Renal cortical epithelial cell (primary cell): ENCODE results near the gene TMEM234. TPM values are rescaled to one million over a fixed set of nuclear protein-coding genes. Genes with fewer than 3 reads are reported as not detected.

Source experiments
- DNase-seq: peaks from one replicate; pipeline ENCODE4 v3.0.0-alpha.2; 2011; ENCODE audit warnings: low read depth
- total RNA-seq: library from RNA; depleted of rRNA; stranded (reverse); fragments of >200 nt; gene quantifications from 2 replicates; pipeline ENCODE4 v1.2.3, GENCODE V29; 2014

TMEM234 gene
- total RNA-seq, 1 donor from 2014 or later, result 19.8 TPM

DNA sequence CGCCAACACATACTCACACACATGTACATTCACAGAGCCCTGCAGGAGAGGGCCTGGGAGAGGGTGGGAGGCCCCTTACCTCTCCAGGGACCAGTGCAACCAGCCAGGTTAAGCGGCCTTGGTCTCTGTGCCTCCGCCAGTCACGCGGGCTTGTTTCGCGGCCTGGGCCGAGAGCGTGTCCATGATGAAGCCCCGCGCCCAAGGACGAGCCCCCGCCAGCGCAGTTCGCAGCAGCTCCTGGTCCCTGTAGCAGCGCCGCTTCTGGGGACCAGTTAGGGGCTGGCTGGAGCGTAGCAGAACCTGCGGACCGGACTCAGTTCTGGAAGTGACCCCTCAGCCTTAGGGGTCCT lies 17.6 kb upstream of the TMEM234 start:
- DNase-seq, result no peak

DNA sequence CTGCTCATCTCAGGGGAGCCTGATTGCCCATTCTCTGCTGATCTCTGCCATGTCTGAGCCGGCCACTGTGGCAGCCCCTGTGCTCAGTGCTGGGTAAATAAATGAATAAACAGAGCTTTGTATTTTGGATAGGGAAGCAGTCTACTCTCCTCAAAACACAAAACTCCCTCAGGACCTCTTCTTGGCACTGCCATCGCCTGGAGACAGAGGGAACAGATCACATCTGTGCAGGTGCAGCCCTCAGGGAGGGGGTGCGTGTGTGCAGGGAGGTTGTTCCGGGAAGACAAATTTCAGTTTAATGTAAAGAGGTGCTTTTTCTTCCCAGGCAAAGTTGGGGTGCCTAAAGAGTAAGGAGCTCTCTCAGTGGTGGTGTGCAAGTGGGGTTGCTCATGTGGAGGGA lies 17.2 kb upstream of the TMEM234 start:
- DNase-seq, result no peak

DNA sequence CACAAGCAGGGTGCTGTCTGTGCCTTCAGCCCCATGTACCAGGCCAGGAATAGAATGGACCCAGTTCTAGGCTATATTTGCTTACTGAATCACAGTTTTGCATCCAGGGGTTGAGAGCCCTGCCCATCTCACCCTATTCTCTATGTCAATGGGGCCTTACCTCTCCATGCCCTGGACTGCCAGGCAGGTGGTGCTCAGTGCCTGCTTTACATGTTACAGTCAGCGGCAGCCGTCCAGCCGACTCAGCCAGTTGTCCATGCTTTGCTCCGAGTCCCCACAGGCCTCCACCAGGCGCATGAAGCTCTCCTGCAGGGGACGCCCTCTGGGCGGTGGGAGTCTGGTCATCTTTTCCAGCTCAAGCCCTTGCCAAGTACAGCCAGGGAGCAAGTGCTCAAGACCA lies 12.6 kb upstream of the TMEM234 start:
- no peak for DNase-seq

DNA sequence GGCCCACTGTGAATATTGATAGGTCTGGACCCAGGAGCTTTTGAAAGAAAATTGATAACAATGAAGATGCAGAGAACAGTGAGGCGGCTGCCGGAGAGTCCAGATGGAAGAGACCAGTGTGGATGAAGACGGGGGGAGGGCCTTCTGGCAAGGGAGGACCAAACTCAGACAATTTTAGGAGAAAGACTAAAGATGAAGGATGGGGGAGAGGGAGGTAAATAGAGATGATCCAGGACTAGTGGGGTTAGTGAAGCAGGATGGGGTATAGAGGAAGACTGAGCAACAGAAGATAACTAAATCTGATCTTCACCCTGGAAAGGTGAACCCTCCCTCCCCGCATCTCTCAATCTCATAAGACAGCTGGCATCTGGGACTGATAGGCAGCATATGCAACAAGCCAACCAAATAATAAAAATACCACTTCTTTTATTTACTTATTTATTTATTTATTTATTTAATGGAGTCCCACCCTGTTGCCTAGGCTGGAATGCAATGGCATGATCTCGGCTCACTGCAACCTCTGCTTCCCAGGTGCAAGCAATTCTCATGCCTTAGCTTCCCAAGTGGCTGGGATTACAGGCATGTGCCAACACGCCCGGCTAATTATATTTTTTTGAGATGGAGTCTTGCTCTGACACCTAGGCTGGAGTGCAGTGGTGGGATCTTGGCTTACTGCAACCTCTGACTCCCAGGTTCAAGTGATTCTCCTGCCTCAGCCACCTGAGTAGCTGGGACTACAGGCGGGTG lies 10.6 kb upstream of the TMEM234 start:
- DNase-seq, result no peak

DNA sequence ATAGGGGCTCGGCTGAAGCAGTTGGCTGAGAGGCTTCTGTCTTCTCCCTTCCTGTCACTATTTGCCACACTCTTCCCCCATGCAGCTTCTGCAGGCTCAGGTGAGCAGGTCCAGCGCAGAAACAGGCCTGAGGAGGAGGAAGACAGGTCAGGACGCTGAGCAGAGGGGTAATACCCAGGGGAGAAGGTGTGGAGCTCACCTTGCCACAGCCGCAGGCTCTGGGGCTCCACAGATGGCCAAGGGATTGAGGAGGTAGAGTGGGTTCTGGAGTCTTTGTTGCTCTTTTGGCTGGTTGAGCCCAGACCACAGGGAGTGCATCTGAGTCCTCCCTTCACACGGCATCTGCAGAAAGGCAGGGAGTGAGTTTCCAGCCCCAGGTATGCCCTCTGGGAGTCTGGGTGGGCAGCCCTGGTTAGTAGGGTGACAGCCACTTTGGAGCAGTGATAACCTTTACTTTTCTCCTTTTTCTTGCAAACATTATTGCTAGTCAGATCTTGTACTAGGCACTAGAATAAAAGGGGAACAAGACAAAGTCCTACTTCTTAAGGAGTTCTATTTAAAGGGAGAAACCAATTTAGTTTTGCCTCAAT lies 9.8 kb upstream of the TMEM234 start:
- no peak for DNase-seq

DNA sequence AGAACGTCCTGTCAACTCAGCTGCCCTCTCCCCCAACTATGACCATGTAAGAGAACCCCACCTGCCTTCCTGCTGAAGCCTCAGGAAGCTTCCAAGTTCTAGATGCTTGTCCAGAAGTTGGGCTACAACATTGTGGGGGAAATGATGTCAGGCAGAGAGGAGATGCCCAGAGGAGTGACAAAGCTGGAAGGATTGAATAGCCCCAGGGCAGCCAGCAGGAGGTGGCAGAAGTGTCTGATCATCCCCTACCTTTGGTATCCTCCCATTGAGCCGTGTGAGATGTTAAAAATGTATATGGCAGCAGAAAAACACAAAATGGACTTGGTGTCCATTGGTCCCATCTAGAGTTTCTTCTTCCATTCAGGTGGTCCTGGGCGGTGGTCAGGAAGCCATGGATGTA lies 6.6 kb upstream of the TMEM234 start:
- DNase-seq, result no peak

DNA sequence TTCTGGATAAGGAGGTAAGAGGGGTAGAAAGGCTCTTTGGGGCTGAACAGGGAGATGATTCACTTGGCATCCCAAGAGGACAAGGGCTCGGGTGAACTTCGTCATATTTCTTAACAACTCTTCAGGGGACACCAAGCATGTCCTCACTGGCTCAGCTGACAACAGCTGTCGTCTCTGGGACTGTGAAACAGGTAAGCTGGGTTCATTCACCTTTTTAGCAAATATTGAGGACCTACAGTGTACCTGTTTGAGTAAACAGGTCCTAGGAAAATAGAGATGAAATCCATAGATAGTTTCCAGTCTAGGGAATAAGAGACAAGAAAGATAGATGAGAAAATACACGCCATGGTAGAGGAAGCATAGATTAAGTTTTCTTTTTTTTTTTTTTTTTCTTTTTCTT lies 2.1 kb upstream of the TMEM234 start:
- no peak for DNase-seq

DNA sequence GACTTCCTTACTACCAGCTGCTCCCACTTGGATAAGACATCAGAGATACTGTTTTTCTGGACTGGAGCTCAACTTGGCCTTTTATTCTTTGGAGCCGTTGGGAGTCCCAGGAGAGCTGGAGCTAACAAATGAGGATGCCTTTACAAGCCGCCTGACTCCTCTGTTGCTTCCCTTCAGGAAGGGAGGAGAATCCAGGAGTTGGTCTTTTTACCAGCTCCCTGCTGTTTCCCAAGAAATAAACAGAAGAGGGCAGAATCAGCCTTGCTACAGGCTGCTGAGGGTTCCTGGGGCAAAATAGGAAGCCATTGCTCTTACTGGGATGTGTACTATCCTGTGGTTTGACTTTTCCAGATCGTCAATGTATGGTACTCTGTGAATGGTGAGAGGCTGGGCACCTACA lies 1.5 kb upstream of the TMEM234 start:
- no peak for DNase-seq

DNA sequence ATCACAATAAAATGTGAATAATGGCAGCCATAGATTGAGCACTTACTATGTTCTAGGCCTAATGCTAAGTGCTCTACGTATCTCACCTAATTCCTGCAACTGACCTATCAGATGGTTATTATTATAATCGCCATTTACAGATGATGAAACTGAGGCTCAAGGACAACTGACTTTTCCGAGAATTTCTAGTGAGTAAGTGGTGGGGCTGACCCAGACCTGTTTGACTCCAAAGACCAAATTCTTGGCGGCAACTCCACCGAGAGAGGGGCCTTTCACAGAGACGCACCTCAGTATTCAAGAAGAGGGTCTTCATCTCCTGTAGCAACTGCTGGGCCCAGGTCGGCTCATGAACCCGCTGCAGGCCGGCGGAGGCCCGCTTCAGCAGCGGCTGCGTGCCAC lies 573 bp downstream of the TMEM234 start:
- DNase-seq, result no peak

DNA sequence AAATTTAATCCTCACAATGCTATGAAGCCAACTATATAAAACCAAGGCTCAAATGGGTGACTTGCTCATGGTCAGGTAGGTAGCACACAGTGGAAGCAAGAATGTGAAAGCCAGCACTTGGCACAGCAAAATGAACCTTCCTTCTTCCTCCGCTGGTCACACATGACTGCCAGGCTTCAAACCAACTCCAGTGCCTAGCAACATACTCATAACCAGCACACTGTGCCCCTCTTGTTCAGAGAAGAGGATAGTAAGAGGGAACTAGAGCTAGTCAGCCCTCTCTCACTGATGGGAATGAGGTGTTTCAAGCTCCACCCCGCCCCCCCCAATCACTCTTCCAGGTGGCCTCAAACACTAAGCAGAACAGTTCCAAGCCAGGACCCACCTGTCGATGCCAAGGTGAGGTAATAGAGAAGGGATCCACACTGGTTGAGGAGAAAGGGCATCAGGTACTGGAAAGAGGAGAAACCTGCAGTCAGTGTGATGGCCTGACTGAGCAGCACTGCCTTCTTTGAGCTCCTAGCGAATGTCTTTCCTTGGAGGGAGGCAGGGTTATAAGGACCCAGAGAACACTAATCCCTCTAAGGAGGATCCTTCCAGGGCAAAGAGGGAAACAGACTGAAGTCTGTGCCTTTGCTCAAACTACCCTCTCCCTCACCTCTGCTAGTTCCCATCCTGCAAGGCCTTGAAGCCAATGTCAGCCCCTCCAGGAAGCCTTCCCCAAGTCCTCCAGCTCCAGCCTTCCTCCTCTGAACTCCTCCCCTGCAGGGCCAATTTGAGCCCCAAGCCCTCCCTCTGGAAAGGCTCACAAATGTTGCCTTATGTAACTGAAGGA lies 1.2 kb downstream of the TMEM234 start:
- peak; percentile 88 for DNase-seq

DNA sequence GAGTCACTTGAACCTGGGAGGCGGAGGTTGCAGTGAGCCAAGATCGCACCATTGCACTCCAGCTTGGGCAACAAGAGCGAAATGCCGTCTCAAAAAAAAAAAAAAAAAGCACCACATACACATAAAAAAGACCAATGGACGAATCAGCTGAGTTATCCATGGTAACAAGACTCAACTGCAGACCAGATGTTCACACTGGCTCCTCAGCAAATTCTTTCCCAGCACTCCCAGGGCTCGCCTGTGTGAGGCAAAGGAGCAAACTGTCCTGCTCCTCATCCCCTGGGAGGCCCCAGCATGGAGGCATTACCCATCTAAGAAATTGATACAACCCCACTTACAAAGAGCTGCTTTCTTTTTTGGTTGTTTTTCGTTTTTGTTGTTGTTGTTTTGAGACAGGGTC lies 3.1 kb downstream of the TMEM234 start:
- no peak for DNase-seq

DNA sequence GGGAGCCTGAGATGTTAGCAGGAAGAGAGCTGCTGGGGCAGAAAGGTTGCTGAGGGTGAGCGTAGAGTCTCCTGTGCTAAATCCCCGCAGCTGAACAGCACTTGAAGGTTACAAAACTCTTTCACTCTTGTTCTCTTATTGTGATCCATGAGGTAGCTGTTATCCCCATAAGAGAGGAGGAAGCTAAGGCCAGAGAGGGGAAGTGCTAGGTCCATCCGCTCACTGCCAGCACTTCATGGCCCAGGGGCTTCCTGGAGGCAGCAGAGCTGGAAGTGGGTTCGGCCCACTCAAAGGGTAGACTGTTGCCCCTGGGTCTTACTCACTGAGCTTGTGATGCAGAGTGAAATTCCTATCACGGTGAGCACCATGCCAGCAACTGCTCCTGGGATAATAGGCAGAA lies 5.6 kb downstream of the TMEM234 start:
- no peak for DNase-seq

DNA sequence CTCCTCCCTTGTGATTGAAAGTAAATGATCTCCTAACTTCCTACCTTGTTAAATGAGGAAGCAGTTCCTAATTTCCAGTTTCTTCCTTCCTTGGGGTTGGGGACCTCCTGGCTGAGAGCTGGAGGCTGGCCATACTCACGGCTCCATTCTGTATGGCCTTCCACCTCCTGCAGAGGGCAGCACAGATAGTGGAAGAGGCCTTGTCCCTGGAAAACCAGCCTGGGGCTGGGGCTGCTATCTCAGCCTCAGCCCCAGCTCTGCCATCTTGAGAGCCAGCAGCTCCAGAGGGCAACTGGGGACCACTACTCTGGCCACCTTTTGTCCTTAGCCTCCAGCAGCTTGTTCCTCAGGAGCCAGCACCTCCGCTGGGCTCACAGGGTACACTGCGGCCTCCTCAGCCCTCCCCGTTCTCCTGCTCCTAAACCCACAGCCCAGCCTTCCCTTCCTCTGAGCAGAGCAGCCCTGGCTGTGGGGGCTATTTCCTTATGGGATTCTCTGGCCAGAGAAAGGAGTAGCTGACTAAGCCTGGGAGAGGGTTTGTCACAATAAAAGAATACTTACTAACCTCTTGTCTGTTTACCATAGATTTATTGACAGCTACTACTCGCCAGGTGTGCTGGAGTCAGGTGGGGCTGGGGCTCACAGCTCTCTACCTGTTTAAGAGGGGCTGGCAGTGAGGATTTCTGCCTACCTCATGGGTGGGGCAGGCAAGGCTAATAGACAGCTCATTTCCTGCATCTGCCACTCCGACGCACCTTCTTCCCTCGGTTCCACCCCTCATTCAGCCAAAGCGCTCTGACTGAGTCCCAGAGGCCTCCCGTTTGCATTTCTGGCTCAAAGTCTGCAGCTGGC lies 6.3 kb downstream of the TMEM234 start:
- peak; percentile 46 for DNase-seq

DNA sequence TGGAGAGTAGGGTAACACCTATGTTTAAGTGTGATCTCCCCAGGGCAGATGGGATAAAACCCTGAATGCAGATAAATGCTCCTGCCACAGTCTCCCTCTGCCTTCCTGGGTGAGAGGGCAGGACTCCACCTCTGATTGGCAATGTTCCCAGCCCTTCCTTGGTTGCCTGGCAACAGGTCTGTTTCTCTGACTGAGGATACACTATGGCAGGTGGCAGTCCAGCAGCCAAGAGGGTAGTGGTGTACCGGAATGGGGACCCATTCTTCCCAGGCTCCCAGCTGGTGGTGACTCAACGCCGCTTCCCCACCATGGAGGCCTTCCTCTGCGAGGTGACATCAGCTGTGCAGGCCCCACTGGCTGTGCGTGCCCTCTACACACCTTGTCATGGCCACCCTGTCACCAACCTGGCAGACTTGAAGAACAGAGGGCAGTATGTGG lies 13.2 kb downstream of the TMEM234 start, which contains the start of gene DCDC2B:
TSS of gene DCDC2B (plus strand) at position 199 of the 438 bp plus-strand sequence. CDS start at position 204, 5 bp downstream.
- DNase-seq, result peak; percentile 85

DNA sequence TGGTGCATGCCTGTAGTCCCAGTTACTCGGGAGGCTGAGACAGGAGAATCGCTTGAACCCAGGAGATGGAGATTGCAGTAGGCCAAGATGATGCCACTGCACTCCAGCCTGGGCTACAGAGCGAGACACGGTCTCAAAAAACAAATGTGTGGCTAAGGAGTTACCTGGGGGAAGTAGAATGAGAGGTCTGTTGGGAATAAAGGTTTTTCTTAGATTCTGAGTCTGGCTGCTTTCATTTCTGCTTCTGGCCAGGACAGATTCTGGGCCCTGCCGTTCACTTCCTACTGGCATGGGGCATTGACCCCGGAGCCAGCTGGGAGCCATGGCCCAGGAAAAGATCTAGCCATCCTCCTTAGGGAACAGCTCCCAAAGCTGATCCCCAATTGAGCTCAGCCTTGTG lies 13.7 kb downstream of the TMEM234 start:
- DNase-seq, result no peak

DNA sequence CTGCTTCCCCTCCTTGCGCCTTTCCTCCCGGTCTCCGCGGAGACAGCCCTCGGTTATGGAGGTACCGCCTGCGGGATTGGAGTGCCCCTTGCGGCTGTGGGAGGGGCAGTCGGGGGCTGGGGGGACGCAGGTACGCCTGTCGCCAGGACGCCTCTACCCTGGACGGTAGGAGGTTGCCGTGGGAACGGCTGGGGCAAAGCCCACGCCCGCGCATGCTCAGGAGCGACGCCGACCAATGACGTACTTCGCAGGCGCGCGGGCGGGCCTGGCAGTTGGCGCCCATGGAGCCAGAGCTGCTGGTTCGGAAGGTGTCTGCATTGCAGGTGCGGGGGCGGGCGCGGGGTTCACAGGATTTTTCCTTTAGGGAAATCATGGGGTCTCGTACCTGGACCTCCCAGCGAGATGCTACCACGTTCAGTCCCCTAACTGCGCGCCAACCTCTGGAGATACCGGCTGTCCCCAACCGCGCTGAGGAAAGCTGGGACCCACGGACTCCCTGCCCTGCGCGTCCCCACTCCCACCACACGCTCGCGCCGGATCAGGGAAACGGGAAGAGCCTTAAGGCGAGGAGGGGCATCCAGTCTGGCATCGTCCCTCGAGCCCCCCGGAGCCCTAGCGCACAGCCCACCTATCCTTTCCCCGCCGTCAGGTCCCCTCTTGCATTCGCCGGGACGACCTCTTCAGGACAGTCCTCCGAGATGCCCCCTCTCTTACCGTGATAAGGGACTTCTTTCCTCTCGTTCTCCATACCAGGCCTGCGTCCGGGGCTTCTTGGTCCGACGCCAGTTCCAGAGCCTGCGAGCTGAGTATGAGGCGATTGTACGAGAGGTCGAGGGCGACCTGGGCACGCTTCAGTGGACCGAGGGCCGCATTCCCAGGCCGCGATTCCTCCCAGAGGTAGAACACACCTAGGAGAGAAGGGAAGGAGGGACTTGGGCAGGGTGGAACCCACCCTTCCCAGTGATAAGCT lies 16.5 kb downstream of the TMEM234 start, which contains the start of gene IQCC:
TSS of gene IQCC (plus strand) at position 271 of the 970 bp plus-strand sequence. CDS start at position 282, 11 bp downstream.
- peak; percentile 66 for DNase-seq

DNA sequence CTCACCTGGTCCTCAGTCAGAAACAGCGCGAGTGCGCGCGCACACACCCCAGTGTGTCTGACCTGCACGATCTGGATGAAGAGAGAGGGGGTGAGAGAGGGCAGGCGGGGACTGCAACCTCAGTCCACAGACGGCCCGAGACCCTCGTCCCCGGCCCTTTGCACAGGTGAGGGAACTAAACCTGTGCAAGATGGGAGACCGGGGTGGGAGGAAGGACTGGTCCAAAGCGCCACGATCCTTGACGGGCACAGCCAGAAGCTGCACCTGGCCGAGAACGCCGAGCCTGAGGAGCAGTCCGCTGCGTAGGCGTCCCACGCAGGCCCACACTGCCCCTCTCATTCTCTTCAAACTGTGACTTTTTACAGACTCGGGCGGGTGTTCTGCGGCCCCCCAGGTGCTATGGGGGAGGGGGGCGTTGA lies 17.2 kb downstream of the TMEM234 start:
- no peak for DNase-seq

DNA sequence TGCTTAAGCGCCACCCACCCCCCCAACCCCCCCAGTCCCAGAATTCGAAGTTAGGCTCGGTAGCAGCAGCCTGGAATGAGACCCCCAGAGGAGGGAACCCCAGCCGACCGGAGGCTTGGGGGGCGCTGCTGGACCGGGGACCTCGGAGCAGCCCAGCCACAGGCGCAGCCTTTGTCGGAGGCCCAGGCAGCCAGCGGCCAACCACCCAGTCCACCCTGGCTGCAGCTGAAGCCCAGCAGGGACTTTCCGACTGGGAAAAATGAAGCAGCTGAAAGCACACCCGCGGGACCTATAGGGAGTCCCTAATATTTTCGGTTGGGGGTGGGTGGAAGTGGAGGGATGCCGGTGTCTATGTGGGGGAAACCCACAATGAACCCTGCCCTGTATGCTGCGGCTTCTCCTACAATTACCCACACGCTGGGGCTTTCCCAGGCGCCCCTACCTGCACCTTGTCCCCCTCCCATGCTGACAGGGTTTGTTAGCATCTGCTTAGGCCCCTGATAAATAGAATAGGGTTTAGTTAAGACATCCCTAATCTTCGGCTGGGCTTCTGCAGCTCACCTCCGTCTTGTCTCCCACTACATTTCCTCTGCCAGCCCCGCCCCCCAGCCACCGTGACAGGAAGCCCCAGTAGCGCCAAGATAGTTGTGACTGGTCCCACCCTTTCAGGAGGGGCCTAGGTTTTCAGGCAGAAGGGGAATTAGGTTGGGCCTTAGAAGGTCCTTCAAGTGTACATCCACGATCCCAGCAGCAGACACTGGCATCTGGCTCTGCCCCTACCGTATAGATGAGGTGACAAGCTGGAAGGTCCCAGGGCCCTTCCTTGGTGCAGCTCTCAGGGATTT lies 20.9 kb downstream of the TMEM234 start:
- peak; percentile 44 for DNase-seq

DNA sequence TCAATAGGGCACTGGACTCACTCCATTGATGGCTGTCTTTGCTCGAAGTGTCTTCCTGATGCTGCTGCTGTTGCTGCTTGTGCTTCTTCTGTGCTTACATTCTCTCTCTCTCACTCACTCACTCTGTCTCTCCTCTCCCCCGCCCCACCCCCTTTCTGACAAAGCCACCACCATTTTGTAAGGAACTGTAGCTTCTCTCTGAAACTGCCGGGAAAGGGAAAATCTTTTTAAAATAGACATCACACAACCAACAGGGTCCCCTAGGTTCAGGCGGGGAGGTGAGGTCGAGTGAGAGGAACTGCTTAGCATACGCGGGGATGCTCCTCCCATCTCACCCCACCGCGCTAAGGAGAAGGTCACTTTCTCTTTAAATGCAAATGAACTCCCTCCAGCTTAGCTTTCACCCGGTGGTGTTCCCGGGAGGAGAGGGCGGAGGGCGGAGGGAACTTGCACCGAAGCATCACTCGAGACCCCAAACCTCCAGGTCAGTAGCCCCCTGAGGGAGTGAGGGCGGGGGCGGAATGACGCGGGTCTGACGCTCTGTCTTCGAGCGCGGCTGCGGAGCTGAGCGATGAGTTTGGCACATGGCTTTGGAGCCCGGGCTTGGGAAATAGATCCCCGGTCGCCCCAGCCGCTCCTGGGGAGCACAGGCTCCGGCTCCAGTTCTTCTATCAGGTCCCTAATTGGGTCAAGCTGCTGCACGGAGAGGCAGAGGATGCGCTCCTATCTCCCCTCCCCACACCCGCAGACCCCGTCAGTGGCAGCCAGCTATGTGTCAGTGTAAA lies 21.7 kb downstream of the TMEM234 start, which contains the start of gene CCDC28B:
TSS of gene CCDC28B (plus strand) at position 370 of the 785 bp plus-strand sequence. CDS start 1,341 bp downstream, outside the sequence.
- peak; percentile 34 for DNase-seq
